ENCODE data around the gene MATCAP1. TPM values are rescaled to one million over a fixed set of nuclear protein-coding genes. Genes with fewer than 3 reads are reported as not detected.
A peak's percentile ranks its signal among the peaks of the same experiment; 100 is the strongest.

Gene MATCAP1
- total RNA-seq, 1 experiment from 2014 or later, result 8.5 TPM

DNA sequence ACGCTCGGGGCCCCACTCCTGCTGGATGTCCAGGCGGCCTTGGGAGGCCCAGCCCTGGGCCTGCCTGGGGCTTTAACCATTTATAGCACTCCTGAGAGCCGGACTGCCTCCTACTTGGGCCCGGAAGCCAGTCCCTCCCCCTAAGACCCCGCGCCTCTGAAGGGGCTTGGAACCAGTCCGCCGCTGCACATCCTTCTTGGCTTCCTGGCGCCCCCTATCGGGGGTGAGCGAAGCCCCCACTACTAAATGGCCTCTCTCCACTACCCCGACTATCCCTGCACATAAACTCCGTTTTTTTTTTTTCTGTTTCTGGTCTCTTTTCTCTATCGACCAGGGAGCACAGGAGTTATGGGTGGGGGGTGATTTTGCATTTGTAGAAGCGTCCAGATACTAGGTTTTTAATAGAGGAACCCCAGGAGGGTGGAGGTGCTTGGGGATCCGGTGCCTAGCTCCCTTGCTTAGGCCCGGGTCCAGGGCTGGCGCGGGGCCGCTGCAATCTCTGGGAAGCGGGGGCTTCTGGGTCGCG lies 14.1 kb downstream of the MATCAP1 start:
- no peaks in the 10 kb centered on the region for H3K27me3 ChIP-seq
- no peak for DNase-seq
- H3K36me3 ChIP-seq, result no peaks in the 10 kb centered on the region
- H3K4me3 ChIP-seq, result peak overlapping the region; percentile 44
- H3K9me3 ChIP-seq, result no peaks in the 10 kb centered on the region

DNA sequence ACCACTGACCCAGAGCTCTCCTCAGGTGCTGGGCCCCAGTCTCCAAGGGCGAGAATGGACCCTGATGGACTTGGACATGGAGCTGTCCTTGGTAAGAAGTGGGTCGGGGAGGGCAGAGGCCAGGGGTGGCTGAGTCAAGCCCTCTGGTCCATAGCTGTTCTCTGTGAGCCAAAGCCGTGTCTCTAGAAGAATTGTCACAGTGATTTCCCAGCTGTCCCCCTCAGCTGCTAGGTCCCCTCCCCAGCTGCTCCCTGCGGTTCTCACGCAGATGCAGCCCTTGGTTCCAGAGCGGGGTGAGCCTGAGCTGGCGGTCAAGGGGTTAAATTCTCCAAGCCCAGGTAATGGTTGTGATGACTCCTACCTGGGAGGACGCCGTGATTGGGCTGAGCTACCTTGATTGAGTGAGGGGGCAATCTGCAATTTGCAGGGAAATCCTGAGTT lies 14.7 kb downstream of the MATCAP1 start:
- Histone ChIP-seq H3K4me3 (no peak overlapping the region), H3K27me3 (no peaks in the 10 kb centered on the region), H3K9me3 (no peaks in the 10 kb centered on the region), H3K36me3 (no peaks in the 10 kb centered on the region)
- DNase-seq, result no peak

DNA sequence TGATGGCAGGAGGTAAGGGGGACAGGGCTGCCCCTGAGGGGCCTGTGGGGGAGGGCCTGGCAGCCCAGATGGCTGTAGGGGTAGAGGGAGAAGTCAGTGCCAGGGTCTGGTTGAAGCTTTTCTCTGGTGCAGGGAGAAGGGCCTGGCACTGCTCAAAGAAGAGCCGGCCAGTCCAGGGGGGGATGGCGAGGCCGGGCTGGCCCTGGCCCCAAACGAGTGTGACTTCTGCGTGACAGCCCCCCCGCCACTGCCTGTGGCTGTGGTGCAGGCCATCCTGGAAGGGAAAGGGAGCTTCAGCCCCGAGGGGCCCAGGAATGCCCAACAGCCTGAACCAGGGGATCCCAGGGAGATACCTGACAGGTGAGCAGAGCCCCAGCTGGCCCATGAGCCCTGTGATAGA lies 16.2 kb downstream of the MATCAP1 start:
- no peaks in the 10 kb centered on the region for H3K27me3 ChIP-seq
- no peaks in the 10 kb centered on the region for H3K36me3 ChIP-seq
- DNase-seq, result no peak
- no peak overlapping the region for H3K4me3 ChIP-seq
- H3K9me3 ChIP-seq, result no peaks in the 10 kb centered on the region

DNA sequence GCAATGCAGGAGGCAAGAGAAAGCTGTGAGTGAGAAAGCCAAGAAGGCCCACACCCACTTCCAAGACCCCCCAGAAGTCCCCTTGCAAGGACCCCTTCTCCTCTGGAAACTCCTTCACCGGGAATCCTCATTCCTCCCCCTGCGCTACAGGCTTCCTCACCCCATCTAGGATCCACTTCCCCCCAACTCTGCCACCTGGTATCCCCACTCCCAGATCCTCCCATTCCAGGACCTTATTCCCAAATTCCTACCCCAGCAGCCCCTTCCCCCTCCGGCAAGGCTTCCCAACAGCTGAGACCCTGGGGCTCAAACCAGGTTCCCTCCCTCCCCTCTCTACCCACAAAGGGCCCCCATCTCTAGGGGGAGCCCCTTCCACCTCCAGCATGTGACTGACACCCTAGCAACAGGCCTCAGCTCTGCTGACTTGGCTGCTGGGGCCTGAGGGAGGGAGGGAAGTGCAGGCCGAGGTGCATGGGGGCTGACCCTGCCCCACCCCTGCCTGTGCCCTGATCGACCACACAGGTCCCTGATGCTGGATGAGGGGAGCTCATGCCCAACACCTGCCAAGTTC lies 17.1 kb downstream of the MATCAP1 start:
- Histone ChIP-seq H3K4me3 (no peak overlapping the region), H3K36me3 (no peaks in the 10 kb centered on the region), H3K27me3 (no peaks in the 10 kb centered on the region), H3K9me3 (no peaks in the 10 kb centered on the region)
- no peak for DNase-seq

DNA sequence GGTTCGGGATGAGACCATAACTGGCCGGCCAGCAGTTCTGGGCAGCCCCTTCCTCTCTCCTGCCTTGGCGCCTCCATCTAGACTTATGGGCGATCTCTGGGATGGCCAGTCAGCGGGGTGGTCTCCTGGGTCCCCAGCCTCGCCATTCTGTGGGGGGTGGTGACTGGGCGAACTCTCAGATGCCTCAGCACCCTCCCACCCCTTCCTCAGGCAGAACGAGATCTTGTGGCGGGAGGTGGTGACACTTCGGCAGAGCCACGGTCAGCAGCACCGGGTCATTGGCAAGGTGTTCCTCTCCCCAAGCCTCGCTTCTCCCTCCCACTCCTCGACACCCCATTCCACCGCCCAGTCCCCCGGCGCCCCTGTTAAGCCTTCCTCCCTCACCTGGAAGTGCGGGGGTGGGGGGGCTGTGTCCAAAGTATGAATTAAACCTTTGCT lies 17.6 kb downstream of the MATCAP1 start:
- H3K36me3 ChIP-seq, result no peaks in the 10 kb centered on the region
- H3K4me3 ChIP-seq, result no peak overlapping the region
- no peaks in the 10 kb centered on the region for H3K9me3 ChIP-seq
- DNase-seq, result no peak
- H3K27me3 ChIP-seq, result no peaks in the 10 kb centered on the region

DNA sequence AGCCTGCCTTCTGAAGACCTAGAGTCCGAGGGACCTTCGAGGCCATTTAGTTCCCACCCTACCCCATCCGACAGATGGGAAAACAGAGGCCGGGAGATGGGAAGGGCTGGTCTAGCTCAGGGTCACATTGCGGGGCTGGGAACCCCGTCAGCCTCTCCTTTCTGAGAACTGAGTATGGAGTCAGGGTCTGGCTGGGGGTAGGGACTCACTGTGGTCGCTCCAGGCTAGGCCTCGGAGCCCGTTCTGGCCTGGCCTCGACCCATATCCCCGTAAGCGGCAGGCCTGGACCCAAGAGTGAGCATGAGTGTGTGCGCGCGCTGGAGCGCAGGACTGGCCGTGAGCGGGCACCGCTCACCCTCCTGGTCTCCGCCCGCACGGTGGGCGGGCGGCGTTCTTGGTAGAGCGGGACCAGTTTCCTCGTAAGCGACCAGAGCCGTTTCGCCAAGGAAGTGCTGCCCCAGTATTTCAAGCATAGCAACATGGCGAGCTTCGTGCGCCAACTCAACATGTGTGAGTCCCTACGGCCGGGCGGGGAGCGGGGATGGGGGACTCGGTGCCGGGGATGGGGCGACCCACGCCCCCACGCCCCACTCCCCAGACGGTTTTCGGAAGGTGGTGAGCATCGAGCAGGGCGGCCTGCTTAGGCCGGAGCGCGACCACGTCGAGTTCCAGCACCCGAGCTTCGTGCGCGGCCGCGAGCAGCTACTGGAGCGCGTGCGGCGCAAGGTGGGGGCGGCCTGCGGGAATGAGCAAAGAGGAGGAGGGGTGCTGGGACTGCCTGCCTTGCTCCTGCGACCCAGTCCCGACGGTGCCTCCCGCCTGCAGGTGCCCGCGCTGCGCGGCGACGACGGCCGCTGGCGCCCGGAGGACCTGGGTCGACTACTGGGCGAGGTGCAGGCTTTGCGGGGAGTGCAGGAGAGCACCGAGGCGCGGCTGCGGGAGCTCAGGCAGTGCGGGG lies 18.4 kb downstream of the MATCAP1 start:
- no peaks in the 10 kb centered on the region for H3K9me3 ChIP-seq
- no peak overlapping the region for H3K4me3 ChIP-seq
- DNase-seq, result no peak
- H3K27me3 ChIP-seq, result no peaks in the 10 kb centered on the region
- no peaks in the 10 kb centered on the region for H3K36me3 ChIP-seq

DNA sequence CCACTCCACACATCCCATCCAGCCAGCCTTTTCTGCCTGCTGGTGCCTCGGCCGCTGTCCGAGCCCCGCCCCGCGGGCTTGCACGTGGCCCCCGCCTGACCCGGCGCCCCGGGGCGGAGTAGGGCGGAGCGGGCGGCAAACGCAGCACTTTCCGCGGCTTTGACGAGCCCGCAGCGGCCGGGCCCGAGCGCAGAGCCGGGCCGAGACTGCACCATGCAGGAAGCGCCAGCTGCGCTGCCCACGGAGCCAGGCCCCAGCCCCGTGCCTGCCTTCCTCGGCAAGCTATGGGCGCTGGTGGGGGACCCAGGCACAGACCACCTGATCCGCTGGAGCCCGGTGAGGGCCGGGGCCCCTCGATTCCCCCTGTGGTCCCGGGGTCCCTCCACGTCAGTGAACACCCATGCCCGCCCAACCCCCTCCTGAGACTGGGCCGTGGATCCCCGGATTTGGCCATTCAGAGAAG lies 19.1 kb downstream of the MATCAP1 start, which contains the start of gene HSF4:
Gene HSF4 (plus strand): TSS at position 147 of the 463 bp plus-strand sequence. CDS start 67 bp downstream, at position 214.
- no peak for DNase-seq
- no peak within 1 kb of the TSS for H3K4me3 ChIP-seq
- no peaks in the 10 kb centered on the region for H3K27me3 ChIP-seq
- H3K36me3 ChIP-seq, result no peaks in the 10 kb centered on the region
- no peaks in the 10 kb centered on the region for H3K9me3 ChIP-seq

DNA sequence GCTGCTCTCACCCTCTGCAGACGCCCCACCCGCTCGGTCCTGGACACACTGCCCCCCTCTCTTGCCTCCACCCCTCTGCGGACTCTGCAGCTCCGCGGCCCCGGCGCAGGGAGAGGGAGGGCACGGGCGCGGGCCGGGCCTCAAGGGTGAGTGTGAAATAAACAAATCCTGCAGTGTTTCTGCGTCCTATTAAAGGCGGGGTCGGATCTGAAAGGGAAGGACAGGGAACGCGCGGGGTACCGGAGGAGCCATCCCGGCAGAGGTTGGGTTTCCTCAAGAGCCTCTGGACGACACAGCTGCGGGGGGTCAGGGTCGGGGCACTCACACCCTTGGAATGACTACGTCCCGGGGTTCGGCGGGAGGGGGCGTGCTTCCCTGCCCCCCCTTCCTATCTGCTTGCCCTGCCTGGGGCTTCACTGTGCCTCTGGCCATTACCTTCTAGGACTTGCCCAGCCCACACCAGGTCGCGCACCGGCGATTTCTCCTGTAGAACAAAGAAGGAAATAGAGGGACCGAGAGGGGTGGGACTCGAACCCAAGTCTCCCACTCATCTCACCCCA lies 19.7 kb downstream of the MATCAP1 start:
- Histone ChIP-seq H3K4me3 (no peak overlapping the region), H3K9me3 (no peaks in the 10 kb centered on the region), H3K36me3 (no peaks in the 10 kb centered on the region), H3K27me3 (no peaks in the 10 kb centered on the region)
- no peak for DNase-seq

DNA sequence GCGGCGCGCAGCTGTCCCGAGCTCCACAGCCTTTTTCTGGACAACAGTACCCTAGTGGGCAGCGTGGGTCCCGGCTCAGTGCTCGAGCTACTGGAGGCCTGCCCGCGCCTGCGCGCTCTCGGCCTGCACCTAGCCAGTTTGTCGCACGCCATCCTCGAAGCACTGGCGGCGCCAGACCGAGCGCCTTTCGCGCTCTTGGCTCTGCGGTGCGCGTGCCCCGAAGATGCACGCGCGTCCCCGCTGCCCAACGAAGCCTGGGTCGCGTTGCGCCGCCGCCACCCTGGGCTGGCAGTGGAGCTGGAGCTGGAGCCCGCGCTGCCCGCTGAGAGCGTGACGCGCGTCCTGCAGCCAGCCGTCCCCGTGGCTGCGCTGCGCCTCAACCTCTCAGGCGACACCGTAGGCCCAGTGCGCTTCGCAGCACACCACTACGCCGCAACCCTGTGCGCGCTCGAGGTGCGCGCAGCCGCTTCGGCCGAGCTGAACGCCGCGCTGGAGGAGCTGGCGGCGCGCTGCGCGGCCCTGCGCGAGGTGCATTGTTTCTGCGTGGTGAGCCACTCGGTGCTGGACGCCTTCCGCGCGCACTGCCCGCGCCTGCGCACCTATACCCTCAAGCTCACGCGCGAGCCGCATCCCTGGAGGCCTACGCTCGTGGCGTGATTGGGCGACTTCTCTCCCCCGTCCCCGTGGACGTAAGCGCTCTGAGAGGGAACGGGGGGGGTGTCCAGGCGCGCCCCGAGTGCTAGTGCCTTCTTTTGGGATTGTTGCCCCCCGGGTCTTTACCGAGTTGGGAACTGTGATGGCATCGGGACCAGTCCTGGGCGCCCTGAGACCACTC lies 20.4 kb downstream of the MATCAP1 start:
- H3K36me3 ChIP-seq, result no peaks in the 10 kb centered on the region
- no peak overlapping the region for H3K4me3 ChIP-seq
- no peaks in the 10 kb centered on the region for H3K27me3 ChIP-seq
- no peak for DNase-seq
- H3K9me3 ChIP-seq, result no peaks in the 10 kb centered on the region

DNA sequence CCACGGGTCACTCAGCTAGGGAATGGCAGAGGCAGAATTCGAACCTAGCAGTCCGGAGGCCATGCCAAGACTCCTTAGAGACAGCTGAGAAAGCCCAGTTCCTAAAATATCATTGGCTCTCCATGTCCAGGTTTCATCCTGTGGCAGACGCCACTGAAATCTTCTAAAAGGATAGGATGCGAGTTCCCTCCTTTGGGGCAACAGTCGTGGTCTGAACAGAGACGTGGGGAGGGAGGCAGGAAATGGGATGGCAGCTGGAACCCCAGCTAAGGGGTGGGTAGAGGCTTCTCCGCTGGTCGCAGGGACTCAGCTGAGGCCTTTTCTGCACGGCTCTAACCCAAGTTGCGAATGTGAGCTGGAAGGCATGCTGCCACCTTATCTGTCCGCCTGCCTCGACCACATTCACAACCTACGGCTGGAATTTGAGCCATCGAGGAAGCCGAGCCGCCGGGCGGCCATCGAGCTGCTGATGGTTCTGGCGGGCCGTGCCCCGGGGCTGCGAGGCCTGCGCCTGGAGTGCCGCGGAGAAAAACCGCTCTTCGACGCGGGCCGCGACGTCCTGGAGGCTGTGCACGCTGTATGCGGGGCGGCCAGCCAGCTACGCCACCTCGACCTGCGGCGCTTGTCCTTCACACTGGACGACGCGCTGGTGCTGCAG lies 21.1 kb downstream of the MATCAP1 start:
- DNase-seq, result no peak
- no peak overlapping the region for H3K4me3 ChIP-seq
- H3K27me3 ChIP-seq, result no peaks in the 10 kb centered on the region
- H3K36me3 ChIP-seq, result no peaks in the 10 kb centered on the region
- no peaks in the 10 kb centered on the region for H3K9me3 ChIP-seq

DNA sequence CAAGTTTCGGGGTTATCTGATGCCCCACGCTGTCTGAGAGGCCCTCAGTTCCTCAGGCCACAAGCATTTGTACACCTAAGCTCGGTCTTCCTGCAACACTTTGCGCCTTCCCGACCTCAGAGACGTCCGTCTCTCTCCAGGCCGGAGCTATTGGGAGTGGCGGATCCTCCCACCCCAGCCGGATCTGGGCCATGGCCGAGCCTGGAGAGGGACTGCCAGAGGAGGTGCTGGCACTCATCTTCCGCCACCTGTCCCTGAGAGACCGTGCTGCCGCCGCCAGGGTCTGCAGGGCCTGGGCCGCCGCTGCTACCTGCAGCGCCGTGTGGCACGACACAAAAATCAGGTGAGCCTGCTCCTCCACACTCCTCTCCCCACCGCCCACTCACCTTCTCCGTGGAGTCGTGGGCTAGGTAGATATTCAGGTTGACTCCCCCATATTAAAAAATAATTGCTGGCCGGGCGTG lies 22.1 kb downstream of the MATCAP1 start:
- Histone ChIP-seq H3K27me3 (no peaks in the 10 kb centered on the region), H3K4me3 (no peak overlapping the region), H3K36me3 (no peaks in the 10 kb centered on the region), H3K9me3 (no peaks in the 10 kb centered on the region)
- DNase-seq, result no peak

DNA sequence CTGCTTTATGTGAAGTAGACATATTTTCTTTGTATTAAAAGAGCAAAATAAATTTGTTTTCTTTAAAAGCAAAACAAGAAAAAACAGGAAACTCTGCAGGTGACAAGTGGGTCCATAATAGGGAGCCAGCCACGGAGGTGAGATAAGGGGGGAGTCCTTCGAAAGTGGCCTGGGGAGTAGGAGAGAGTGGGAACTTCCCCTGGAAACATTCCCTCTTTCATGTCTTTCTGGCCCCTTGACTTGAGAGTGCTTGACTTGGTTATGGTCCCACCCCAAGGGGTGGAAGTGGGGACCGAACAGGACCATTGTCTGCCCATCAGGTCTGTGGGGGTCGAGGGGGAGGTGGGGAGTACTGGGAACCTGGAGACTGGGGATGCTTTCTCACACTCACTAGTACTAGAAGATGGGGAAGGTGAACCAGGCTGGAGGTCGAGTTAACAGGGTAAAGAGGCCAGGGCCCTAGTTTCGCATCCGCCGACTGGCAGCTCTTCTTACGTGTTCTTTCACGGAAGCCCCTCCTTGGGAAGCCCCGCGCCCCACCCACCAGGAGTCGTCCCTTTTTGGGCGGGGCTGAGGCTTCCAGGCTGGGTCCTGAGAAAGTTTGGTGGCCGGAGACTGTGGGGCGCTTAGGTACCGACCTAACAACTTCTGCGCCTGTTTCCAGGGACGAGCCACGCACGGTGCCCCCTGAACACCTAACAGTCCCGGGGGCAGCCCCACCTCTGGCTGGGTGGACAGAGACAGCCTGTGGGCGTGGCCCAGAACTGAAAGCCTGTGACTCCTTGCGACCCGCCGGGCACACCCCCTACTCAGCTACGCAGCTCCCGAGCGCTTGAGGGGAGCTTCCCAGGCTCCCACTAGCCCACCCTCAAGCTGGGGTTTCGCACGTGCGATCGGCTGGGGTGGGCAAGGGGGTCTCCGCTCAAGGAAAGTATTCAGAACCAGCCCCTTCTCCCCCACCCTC lies 24.8 kb downstream of the MATCAP1 start:
- no peaks in the 10 kb centered on the region for H3K9me3 ChIP-seq
- H3K4me3 ChIP-seq, result peak overlapping the region; percentile 79
- no peaks in the 10 kb centered on the region for H3K27me3 ChIP-seq
- peak; percentile 24 for DNase-seq
- no peaks in the 10 kb centered on the region for H3K36me3 ChIP-seq

DNA sequence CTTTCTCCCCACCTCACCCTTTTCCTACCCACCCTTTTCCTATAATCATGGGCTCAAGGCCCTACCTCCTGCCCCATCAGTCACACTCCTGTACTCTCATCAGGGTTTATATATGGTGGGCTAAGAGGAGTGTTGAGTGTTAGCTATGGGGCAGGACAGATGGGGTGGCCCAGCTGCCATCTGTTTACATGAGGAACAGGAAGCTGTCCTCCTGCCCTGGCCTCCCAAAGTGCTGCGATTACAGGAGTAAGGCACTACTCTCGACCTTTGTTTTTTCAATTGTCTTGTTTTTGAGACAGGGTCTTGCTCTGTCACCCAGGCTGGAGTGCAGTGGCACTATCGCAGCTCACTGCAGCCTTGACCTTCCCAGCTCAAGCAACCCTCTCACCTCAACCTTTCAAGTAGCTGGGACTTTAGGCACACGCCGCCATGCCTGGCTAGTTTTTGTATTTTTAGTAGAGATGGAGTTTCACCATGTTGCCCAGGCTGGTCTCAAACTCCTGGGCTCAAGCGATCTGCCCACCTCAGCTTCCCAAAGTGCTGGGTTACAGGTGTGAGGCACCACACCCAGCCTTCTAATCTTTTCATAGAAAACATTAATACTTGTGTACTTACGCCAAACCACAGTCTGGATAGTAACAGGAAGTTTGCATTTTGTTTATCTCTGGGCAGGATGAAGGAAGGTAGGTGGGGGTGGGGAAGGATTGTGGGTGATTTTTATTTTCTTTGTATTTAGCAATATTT lies 25.7 kb downstream of the MATCAP1 start:
- Histone ChIP-seq H3K36me3 (no peaks in the 10 kb centered on the region), H3K4me3 (no peak overlapping the region), H3K9me3 (no peaks in the 10 kb centered on the region), H3K27me3 (no peaks in the 10 kb centered on the region)
- no peak for DNase-seq

DNA sequence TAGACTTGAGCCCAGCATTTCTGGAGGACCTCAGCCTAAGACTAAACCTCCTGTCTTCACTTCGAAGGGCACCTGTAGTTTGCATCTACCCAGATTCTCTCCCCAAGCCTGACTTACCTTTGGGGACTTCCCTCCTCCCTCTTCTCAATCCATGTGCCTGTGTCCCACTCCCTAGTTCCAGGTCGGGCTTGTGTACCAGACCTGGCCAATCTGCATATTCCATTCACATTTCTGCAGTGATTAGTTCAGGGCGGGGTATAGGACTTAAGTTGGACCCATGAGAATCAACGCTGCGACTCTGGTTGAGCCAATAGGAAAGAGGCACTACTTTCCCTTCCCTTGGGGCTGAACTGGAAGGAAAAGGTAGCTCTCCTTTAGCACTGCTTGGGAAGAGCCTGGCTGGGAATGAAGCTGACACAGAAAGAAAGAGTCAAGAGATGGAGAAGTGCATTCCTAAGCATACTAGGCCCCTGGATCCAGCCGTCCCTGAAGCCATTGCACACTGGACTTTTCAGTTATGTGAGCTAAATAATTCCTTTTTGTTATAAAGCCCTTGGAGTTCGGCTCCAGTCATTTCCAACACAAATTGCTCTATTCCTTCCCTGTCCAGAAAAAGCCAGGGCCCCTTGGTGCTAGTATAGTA lies 26.5 kb downstream of the MATCAP1 start:
- no peak for DNase-seq
- H3K27me3 ChIP-seq, result no peaks in the 10 kb centered on the region
- no peak overlapping the region for H3K4me3 ChIP-seq
- no peaks in the 10 kb centered on the region for H3K36me3 ChIP-seq
- no peaks in the 10 kb centered on the region for H3K9me3 ChIP-seq
